Activated naive CD8-positive, alpha-beta T cell (primary cell): ENCODE data around the gene BLOC1S4.

Experiments
- H3K27ac Mint-ChIP-seq: one replicate; pipeline ENCODE4 v1.8.0; 2021; ENCODE audit warnings: mixed read lengths
- H3K27me3 Mint-ChIP-seq: one replicate; pipeline ENCODE4 v1.8.0; 2021; ENCODE audit warnings: mixed read lengths
- H3K36me3 Mint-ChIP-seq: one replicate; pipeline ENCODE4 v1.8.0; 2021; ENCODE audit warnings: mixed read lengths
- H3K4me1 Mint-ChIP-seq: one replicate; pipeline ENCODE4 v1.8.0; 2021; ENCODE audit warnings: low read depth, mixed read lengths
- H3K4me3 Mint-ChIP-seq: one replicate; pipeline ENCODE4 v1.8.0; 2021; ENCODE audit warnings: mild to moderate bottlenecking, mixed read lengths
- H3K9me3 Mint-ChIP-seq: one replicate; pipeline ENCODE4 v1.8.0; 2021; ENCODE audit warnings: low read depth, mixed read lengths

BLOC1S4 gene

DNA sequence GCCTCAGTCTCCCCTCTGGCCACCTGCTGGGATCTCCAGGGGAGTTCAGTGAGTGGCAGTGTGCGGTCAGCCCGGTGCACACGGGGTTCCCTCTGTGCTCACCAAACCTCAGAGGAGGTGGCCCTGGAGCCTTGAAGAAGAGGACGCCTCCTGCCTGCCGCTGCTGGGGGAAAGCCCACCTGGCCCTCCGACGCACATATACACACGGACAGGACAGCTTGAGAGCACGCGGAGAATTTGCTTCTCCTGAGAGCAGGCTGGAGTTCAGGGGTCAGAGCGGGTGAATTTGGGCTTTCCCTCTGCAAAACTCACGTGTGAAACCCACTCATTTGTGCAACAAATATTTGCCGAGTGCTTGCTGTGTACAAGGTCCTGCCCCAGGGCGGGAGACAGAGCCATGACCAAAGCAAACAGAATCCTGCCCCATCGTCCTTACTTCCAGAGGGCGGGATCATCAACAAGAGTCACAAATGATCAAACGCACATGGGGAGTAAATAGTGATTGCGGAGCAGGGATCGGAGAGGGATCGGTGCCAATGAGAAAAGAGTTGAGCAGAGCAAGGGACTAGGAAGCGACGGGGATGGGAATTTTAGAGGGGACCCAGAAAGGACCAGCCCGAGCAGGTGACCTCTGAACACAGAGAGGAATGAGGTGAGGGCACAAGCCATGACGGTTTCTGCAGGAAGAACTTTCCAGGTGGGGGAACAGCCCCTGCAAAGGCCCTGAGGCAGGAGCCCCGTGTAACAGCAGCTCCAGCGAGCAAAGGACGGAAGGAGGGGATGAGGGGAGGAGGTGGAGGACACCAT, 17.6 kb downstream of the BLOC1S4 start:
- H3K4me1 Mint-ChIP-seq: no peaks in the 10 kb centered on the region
- no peaks in the 10 kb centered on the region for H3K27me3 Mint-ChIP-seq
- no peak overlapping the region for H3K4me3 Mint-ChIP-seq
- no peaks in the 10 kb centered on the region for H3K9me3 Mint-ChIP-seq
- no peaks in the 10 kb centered on the region for H3K36me3 Mint-ChIP-seq
- no peak overlapping the region for H3K27ac Mint-ChIP-seq

GRCh38 chr4:6734165-6734786, 18.3 kb downstream of the BLOC1S4 start:
- H3K4me1 Mint-ChIP-seq: no peaks in the 10 kb centered on the region
- no peak overlapping the region for H3K27ac Mint-ChIP-seq
- no peaks in the 10 kb centered on the region for H3K36me3 Mint-ChIP-seq
- H3K27me3 Mint-ChIP-seq: no peaks in the 10 kb centered on the region
- H3K4me3 Mint-ChIP-seq: no peak overlapping the region
- H3K9me3 Mint-ChIP-seq: no peaks in the 10 kb centered on the region

DNA sequence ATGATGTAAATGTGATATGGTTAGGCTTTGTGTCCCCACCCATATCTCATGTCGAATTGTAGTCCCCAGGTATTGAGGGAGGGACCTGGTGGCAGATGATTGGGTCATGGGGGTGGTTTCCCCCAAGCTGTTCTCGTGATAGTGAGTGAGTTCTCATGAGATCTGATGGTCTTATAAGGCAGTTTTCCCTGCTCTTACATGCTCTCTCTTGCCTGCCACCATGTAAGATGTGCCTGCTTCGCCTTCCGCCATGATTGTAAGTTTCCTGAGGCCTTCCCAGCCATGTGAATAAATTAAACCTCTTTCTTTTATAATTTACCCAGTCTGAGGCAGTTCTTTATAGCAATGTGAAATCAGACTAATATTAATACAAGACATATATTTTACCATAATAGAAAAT, 23.9 kb downstream of the BLOC1S4 start:
- H3K4me1 Mint-ChIP-seq: no peaks in the 10 kb centered on the region
- H3K27ac Mint-ChIP-seq: no peak overlapping the region
- no peaks in the 10 kb centered on the region for H3K27me3 Mint-ChIP-seq
- no peaks in the 10 kb centered on the region for H3K36me3 Mint-ChIP-seq
- no peaks in the 10 kb centered on the region for H3K9me3 Mint-ChIP-seq
- H3K4me3 Mint-ChIP-seq: no peak overlapping the region

GRCh38 chr4:6740347-6740746, 24.4 kb downstream of the BLOC1S4 start:
- H3K9me3 Mint-ChIP-seq: no peaks in the 10 kb centered on the region
- H3K4me3 Mint-ChIP-seq: no peak overlapping the region
- no peaks in the 10 kb centered on the region for H3K27me3 Mint-ChIP-seq
- H3K27ac Mint-ChIP-seq: no peak overlapping the region
- no peaks in the 10 kb centered on the region for H3K4me1 Mint-ChIP-seq
- H3K36me3 Mint-ChIP-seq: no peaks in the 10 kb centered on the region

DNA sequence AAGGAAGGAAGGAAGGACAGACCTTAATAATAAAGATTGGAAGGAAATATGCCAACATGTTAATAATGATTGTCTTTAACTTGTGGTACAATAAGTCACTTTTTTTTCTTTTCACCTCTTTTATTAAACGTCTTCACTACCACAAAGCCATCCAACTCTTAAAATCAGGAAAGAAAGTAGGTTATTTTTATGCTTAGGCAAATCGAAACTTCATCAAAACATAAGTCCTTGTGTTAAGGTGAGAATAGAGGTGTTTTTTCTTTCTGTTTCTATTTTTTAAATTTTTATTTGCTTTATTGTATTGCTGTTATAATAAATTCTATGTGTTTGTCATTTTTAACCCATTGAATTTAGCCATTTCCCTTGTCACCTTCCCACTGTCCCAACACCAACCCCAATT, 26.5 kb downstream of the BLOC1S4 start:
- Mint-ChIP-seq H3K27ac (no peak overlapping the region), H3K9me3 (no peaks in the 10 kb centered on the region), H3K27me3 (no peaks in the 10 kb centered on the region)

GRCh38 chr4:6742989-6743388, 27.0 kb downstream of the BLOC1S4 start:
- Mint-ChIP-seq H3K4me3 (no peak overlapping the region), H3K4me1 (no peaks in the 10 kb centered on the region), H3K27me3 (no peaks in the 10 kb centered on the region), H3K36me3 (no peaks in the 10 kb centered on the region), H3K9me3 (no peaks in the 10 kb centered on the region), H3K27ac (no peak overlapping the region)

More for the DNA sequence above, 26.5 kb downstream of the BLOC1S4 start:
- Mint-ChIP-seq H3K4me3 (no peak overlapping the region), H3K4me1 (no peaks in the 10 kb centered on the region), H3K36me3 (no peaks in the 10 kb centered on the region)

DNA sequence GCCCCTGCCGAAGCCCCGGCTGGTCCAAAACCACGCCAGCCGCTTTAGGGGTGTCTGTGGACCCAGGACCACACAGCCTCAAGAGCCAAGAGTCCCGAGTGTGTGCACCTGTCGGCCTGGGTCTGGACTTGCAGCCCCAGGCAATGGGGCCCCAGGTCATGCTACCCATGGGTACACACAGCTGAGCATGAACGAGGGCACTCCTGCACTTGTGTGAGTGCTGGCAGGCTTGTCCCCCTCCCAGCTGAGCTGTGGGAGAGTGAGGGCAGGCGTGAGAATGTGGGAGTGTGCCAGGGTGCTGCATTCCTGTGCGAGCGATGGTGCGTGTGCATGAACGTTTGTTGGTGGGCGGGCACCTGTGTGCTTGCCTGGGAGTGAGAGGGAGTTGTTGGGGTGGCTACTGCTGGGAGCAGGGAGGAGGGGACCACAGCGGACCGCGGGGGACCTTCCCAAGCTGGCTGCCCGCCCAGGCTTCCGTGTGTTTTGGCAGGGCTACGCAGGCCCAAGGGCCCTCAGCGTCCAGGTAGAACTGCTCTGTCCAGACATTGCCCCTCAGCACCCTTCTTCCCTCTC, 30.8 kb downstream of the BLOC1S4 start:
- Mint-ChIP-seq H3K9me3 (no peaks in the 10 kb centered on the region), H3K36me3 (no peaks in the 10 kb centered on the region), H3K4me1 (peaks cover 6% of the 10 kb centered on the region), H3K27ac (no peak overlapping the region), H3K27me3 (no peaks in the 10 kb centered on the region), H3K4me3 (no peak overlapping the region)

DNA sequence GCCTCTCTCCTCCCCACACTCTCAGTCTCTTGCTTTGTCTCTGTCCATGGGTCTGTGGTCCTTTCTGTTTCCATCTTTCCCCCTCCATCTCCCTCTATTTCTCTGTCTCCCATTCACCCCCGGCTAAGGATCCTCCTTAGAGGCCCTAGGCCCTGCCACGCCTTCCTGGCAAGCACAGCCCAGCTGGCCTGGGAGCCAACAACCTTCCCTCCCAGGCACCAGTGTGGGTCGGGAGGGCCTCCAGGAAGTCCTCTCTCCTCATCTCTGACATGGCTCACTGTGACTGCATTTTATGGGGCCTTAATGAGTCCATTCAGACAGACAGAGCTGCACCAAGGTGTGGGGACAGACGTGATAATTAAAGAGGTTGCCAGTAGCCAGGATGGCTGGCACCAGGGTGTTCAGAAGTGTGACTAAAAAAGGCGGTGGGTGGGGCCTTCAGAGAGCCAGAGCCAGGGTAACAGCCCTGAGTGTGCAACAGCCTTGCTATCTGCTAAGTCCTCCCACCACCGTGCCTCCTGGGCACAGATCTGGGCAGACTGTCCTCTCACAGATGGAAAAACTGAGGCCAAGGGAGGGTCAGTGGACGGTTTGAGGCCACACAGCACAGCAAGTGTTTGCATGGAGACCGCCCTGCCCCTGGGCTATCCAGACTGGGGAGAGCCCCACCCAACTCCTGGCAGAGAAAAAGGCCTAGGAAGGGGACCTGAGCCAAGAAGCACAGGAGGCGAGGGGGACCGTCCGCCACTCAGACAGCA, 31.5 kb downstream of the BLOC1S4 start:
- H3K36me3 Mint-ChIP-seq: no peaks in the 10 kb centered on the region
- no peaks in the 10 kb centered on the region for H3K9me3 Mint-ChIP-seq
- H3K27me3 Mint-ChIP-seq: no peaks in the 10 kb centered on the region
- H3K4me3 Mint-ChIP-seq: no peak overlapping the region
- peaks cover 8% of the 10 kb centered on the region for H3K4me1 Mint-ChIP-seq
- H3K27ac Mint-ChIP-seq: no peak overlapping the region

DNA sequence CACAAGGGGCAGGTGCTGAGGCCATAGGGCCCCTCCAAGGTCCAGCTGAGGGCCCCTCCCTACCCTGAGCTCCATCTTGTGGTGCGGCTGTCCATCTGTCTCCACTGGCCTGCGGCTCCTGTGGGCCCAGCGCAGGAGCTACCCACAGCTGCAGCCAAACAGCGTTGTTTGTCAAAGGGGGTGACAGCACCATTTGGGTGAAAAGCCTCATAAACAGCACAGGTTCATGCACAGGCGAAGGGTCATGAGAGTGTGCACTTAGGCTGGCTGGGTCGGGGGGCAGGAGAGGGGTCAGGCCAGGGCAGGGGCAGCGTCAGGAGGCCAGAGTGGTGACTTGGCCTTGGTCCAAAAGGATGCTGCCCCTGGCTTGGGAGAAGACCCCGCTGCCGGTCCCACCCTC, 32.3 kb downstream of the BLOC1S4 start:
- Mint-ChIP-seq H3K36me3 (no peaks in the 10 kb centered on the region), H3K27ac (no peak overlapping the region), H3K4me3 (no peak overlapping the region), H3K4me1 (peaks cover 8% of the 10 kb centered on the region), H3K27me3 (no peaks in the 10 kb centered on the region), H3K9me3 (no peaks in the 10 kb centered on the region)

DNA sequence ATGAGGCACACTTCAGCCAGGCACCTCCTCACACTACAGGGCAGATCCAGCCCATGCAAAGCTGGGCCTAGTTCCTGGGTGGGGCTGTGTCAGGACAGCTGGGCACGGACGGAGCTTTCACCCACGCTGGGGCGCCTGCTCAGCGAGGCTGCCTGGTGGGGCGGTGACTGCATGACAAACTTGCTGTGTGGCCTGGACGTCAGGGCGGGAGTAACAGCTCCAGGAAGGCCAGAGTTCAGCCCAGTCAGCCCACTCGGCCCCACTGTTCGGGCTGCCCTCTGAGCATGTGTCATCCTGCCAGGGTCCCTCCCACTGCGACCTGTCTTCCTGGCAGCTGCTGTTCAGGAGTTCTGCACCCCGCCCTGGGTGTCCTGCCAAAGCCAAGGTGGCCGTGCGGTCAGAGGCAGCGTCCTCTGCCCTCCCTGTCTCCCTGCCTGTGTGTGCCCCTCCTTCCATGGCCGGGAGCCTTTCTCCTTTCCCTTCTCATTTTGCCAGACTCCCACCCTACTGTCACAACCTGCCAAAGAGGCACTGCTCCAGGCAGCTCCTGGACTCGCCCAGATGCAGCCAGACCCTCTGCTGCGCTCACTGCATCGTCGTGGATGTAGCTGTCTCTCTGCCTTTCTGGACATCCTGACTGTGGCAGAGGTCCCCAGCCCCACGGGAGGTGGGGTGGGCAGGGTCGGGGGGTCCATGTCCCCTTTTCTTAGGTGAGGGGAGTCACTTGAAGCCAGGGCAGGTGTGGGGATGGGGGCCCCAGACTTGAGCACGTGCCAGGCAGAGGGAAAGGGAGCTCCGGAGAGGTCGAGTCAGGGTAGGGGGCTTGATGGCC, 33.6 kb downstream of the BLOC1S4 start:
- H3K27ac Mint-ChIP-seq: no peak overlapping the region
- no peaks in the 10 kb centered on the region for H3K9me3 Mint-ChIP-seq
- peaks cover 8% of the 10 kb centered on the region for H3K4me1 Mint-ChIP-seq
- H3K4me3 Mint-ChIP-seq: no peak overlapping the region
- no peaks in the 10 kb centered on the region for H3K27me3 Mint-ChIP-seq
- H3K36me3 Mint-ChIP-seq: no peaks in the 10 kb centered on the region

GRCh38 chr4:6750286-6751221, 34.6 kb downstream of the BLOC1S4 start:
- Mint-ChIP-seq H3K4me3 (peak overlapping the region; percentile 20), H3K27me3 (no peaks in the 10 kb centered on the region), H3K9me3 (no peaks in the 10 kb centered on the region), H3K36me3 (no peaks in the 10 kb centered on the region), H3K27ac (no peak overlapping the region), H3K4me1 (peaks cover 8% of the 10 kb centered on the region)

DNA sequence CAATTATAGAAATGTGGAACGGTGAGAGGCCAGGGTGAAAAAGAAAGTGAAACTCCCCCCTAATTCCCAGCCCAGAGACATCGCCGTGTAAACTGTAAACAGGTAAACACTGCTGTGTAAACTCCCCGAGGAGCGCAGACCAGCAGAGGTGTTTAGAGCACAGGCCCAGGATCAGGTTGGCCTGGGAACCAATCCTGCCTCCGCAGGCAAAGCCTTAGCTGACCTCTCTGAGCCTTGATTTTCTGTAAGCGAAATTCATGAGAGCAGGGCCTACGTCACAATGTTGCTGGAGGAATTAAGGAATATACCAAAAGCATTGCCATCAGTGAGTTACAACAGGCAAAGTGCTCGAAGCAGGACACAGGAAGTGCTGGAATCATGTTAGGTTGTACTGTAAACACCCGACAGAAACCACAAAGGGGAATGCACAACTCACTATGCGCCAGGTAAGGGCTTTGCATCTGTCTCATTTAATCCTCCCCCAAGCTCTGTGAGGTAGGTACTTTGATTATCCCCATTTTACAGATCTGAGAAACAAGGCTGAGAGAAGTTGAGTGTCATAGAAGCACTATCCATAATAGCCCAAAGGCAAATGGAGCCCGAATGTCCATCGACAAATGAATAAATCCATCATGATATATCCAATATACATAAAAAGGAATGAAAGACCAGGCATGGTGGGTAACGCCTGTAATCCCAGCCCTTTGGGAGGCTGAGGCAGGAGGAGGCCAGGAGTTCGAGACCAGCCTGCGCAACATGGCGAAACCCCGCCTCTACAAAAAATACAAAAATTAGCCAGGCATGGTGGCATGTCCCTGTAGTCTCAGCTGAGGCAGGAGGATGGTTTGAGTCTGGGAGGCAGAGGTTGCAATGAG, 35.9 kb downstream of the BLOC1S4 start:
- H3K36me3 Mint-ChIP-seq: no peaks in the 10 kb centered on the region
- peaks cover 8% of the 10 kb centered on the region for H3K4me1 Mint-ChIP-seq
- peak overlapping the region; percentile 34 for H3K27ac Mint-ChIP-seq
- no peaks in the 10 kb centered on the region for H3K27me3 Mint-ChIP-seq
- H3K4me3 Mint-ChIP-seq: peak overlapping the region; percentile 61
- H3K9me3 Mint-ChIP-seq: no peaks in the 10 kb centered on the region

GRCh38 chr4:6752486-6752829, 36.5 kb downstream of the BLOC1S4 start:
- H3K27ac Mint-ChIP-seq: no peak overlapping the region
- no peaks in the 10 kb centered on the region for H3K36me3 Mint-ChIP-seq
- H3K4me1 Mint-ChIP-seq: peaks cover 8% of the 10 kb centered on the region
- H3K27me3 Mint-ChIP-seq: no peaks in the 10 kb centered on the region
- no peaks in the 10 kb centered on the region for H3K9me3 Mint-ChIP-seq
- no peak overlapping the region for H3K4me3 Mint-ChIP-seq
